Pancreas (tissue), 10 donors: ENCODE results near the gene SPAG9. TPM values are rescaled to one million over a fixed set of nuclear protein-coding genes. Genes with fewer than 3 reads are reported as not detected.

Source experiments
- ATAC-seq, 4 donors: fragments of 200-7000 bp; cut with Tn5 transposase; one replicate each; pipeline versions ENCODE4 v1.8.0 to v1.9.1; 2020; ENCODE audit warnings: mild to moderate bottlenecking in 4 of 4, moderate library complexity in 4 of 4
- DNase-seq, 6 donors: peaks; one replicate each; pipeline ENCODE4 v3.0.0-alpha.2; 2020
- FAIRE-seq: peaks from 2 replicates; lab custom pipeline; 2012; peaks lifted over from hg19 to GRCh38; lab: Jason Lieb, UNC
- H3K27ac ChIP-seq, 4 donors: fragments of 200-600 bp; sonication (generic); 1 replicate in 3 of 4; 2 replicates in 1 of 4; pipeline versions ENCODE4 v1.5.0 to v1.8.0; 2020
- H3K27me3 ChIP-seq, 4 donors: fragments of 200-600 bp; one replicate each; pipeline ENCODE4 v1.8.0; 2021
- H3K36me3 ChIP-seq, 3 donors: fragments of 200-600 bp; sonication (generic) in 1 of 3; one replicate each; pipeline versions ENCODE4 v1.5.0 to v1.8.0; 2020 to 2021
- H3K4me1 ChIP-seq, 3 donors: fragments of 200-600 bp; one replicate each; pipeline ENCODE4 v1.8.0; 2021
- H3K4me3 ChIP-seq, 4 donors: fragments of 200-600 bp; sonication (generic) in 2 of 4; one replicate each; pipeline versions ENCODE4 v1.5.0 to v1.8.0; 2020 to 2021
- H3K9me3 ChIP-seq, 4 donors: fragments of 200-600 bp; one replicate each; pipeline ENCODE4 v1.8.0; 2021
- WGBS, 2 donors: extraction: QIAGEN DNeasy Blood & Tissue Kit; methylation state at CpG; one replicate each; pipeline ENCODE4 v1.1.7; 2013; 5-methylcytosine and 5-hydroxymethylcytosine counted together
- intact Hi-C, 3 donors: fragments of 100-400 bp; cut with DNase I; formaldehyde crosslinking; loops; one replicate each; pipeline versions ENCODE4 v1.11.1 to v1.14.2; 2022
- polyA plus RNA-seq, 2 donors: library from polyadenylated mRNA; stranded (reverse); fragments of 200-250 nt; gene quantifications; one replicate each; pipeline ENCODE4 v1.2.3, GENCODE V29; 2013
- total RNA-seq, 6 donors: library from RNA; stranded (reverse); fragmentation: NEBNext Ultra II Directional in 4 of 6; extraction: Animal tissue kit (Norgen Biotek cat#: 25700) in 4 of 6; gene quantifications; one replicate each; pipeline versions ENCODE4 v1.2.1 to v1.2.4, GENCODE V29; 2021 to 2023
- TF ChIP-seq, protein P1 (sequence below), 4 donors: fragments of 200-600 bp; sonication (generic) in 3 of 4; IDR thresholded peaks; one replicate each; pipeline versions ENCODE4 v1.5.0 to v1.8.0; 2021; ENCODE audit warnings: antibody characterized with exemption in 4 of 4
- donor health status: healthy with polysubstance abuse.
- donor health status: DM: no; HTN: no; CAD: no; lungs with moderate emphysema.
- donor health status: DM: no; HTN: no; CAD: no.
- donor health status: control.
- donor health status: control.
- donor health status: Bipolar disorder and iron deficiency.
- donor health status: DM: yes; HTN: yes; CAD: no.
- donor health status: DM: no; HTN: no; CAD: no.
- donor health status: DM: no; HTN: no; CAD: no.
- donor health status: DM: yes; HTN: yes; CAD: no.

Gene SPAG9
- total and polyA plus RNA-seq, 8 donors, result 18.7 to 56.1 (median 39.7) TPM

- FAIRE-seq (no peak), DNase-seq (no peak), ATAC-seq (peak in 1 of 4 donors; percentile 1)
- TF ChIP-seq, protein P1, sequence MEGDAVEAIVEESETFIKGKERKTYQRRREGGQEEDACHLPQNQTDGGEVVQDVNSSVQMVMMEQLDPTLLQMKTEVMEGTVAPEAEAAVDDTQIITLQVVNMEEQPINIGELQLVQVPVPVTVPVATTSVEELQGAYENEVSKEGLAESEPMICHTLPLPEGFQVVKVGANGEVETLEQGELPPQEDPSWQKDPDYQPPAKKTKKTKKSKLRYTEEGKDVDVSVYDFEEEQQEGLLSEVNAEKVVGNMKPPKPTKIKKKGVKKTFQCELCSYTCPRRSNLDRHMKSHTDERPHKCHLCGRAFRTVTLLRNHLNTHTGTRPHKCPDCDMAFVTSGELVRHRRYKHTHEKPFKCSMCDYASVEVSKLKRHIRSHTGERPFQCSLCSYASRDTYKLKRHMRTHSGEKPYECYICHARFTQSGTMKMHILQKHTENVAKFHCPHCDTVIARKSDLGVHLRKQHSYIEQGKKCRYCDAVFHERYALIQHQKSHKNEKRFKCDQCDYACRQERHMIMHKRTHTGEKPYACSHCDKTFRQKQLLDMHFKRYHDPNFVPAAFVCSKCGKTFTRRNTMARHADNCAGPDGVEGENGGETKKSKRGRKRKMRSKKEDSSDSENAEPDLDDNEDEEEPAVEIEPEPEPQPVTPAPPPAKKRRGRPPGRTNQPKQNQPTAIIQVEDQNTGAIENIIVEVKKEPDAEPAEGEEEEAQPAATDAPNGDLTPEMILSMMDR (IDR thresholded peaks at IDR 0.05), result no peak
- Histone ChIP-seq H3K4me3 (no peak overlapping the region), H3K27ac (peak overlapping the region; percentile 23 to 50 (median 42)), H3K4me1 (peaks cover 4 to 16% (median 12%) of the 10 kb centered on the region in 3 donors), H3K9me3 (no peaks in the 10 kb centered on the region), H3K36me3 (no peaks in the 10 kb centered on the region), H3K27me3 (no peaks in the 10 kb centered on the region)
- intact Hi-C loops, result loop anchor here (10.0 kb wide), 2 partner anchors 112 to 172 kb away; no protein-coding TSS in a partner anchor
- WGBS, 2 donors, result 69 to 73% methylated on average over 4 of the region's 4 CpGs
Observed at GRCh38 chr17:50956409-50956749, 164.3 kb downstream of the SPAG9 start.

DNA sequence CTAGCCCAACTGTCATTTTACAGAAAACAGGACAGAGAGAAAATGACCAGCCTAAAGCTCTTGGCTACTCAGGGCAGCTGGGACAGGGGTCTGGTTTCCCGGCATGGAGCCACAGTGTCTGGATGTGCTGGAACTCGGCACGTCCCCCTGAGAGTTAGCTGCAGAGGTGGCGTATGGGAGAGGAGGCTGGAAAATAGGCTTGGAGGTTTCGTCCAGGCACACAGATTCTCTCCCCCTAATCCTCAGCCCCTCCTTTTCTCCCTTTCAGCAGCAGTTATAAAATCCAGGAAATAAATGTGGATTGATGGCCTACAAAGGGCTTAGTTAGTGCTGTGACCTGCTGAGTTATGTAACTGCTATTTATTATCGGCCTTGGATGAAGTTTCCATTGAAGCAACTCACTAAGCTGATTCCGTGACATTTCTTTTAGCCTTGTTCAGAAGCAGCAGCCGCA is 165.0 kb downstream of the SPAG9 start:
- peak overlapping the region; percentile 23 to 61 (median 48) for H3K27ac ChIP-seq
- peaks cover 7 to 20% (median 12%) of the 10 kb centered on the region in 3 donors for H3K4me1 ChIP-seq
- DNase-seq, result no peak
- no peaks in the 10 kb centered on the region for H3K27me3 ChIP-seq
- no peak overlapping the region for H3K4me3 ChIP-seq
- 40 to 42% methylated on average over 8 of the region's 8 CpGs for WGBS, 2 donors
- TF ChIP-seq, protein P1 (IDR thresholded peaks at IDR 0.05), result no peak
- intact Hi-C loops, result loop anchor here (10.0 kb wide), 2 partner anchors 111 to 171 kb away; no protein-coding TSS in a partner anchor
- no peaks in the 10 kb centered on the region for H3K36me3 ChIP-seq
- no peaks in the 10 kb centered on the region for H3K9me3 ChIP-seq
- peak; percentile 31 to 73 (median 53) for ATAC-seq
- no peak for FAIRE-seq

DNA sequence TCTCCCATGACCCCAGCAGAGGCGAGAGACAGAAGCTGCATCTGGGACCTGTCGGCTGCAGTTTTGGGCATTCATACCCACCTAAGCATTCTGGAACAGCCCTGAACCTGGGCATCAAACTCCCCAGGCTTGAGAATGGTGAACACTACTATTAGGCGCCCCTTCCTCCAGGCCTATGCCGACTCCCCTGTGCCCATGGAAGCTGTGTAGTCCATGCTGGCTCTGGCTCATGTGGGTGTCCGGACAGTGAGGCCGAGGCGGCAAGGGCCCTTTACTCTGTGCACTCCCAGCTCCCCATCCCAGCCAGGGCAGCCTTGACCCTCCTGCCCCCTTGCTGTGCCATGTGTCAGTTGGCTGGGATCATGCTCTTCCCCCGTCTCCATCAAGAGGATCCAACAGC is 165.5 kb downstream of the SPAG9 start:
- no peak for FAIRE-seq
- Histone ChIP-seq H3K27ac (peak overlapping the region; percentile 2 to 61 (median 48)), H3K27me3 (no peaks in the 10 kb centered on the region)

DNA sequence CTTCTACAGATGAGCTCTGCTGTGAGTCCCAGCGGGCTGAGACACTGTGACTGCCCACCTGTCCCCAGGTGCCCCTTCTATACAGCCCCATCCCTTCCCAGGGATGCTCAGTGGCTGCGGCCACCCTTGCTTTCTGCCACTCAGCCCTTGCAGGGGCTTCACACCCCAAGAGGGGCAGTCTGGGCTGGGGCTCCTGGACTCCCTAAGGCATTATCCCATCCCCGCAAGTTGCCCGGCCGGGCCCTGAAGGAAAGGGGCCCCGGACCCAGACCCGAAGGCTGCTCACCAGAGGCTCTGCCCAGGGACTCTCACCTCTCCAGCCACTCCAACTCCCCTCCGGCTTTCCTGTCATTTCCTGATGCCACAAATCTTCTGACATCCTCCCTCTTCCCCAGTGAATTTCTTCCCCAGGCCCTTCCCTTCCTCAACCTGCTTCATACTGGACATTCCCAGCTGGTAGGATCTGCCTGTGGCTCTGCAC is 166.0 kb downstream of the SPAG9 start:
- TF ChIP-seq, protein P1 (IDR thresholded peaks at IDR 0.05), result no peak
- Histone ChIP-seq H3K4me3 (no peak overlapping the region), H3K36me3 (no peaks in the 10 kb centered on the region), H3K27ac (peak overlapping the region in 2 of 4 donors; percentile 2 to 61), H3K27me3 (no peaks in the 10 kb centered on the region), H3K4me1 (peaks cover 17 to 30% (median 19%) of the 10 kb centered on the region in 3 donors), H3K9me3 (no peaks in the 10 kb centered on the region)
- FAIRE-seq (no peak), ATAC-seq (no peak), DNase-seq (peak in 1 of 6 donors; percentile 81)
- WGBS, 2 donors, result 82 to 85% methylated on average over 8 of the region's 8 CpGs
- intact Hi-C loops, result loop anchor here (5.0 to 10.0 kb wide), 3 partner anchors 107 to 170 kb away; no protein-coding TSS in a partner anchor

More for the DNA sequence above, 165.5 kb downstream of the SPAG9 start:
- WGBS, 2 donors, result 86 to 93% methylated on average over 8 of the region's 8 CpGs
- TF ChIP-seq, protein P1 (IDR thresholded peaks at IDR 0.05), result no peak
- Histone ChIP-seq H3K4me3 (no peak overlapping the region), H3K9me3 (no peaks in the 10 kb centered on the region), H3K36me3 (no peaks in the 10 kb centered on the region), H3K4me1 (peaks cover 12 to 25% (median 15%) of the 10 kb centered on the region in 3 donors)
- DNase-seq (no peak), ATAC-seq (no peak)
- intact Hi-C loops, result loop anchor here (10.0 kb wide), 2 partner anchors 110 to 170 kb away; no protein-coding TSS in a partner anchor
